ENCODE measurements around the gene CLBA1. TPM values are rescaled to one million over a fixed set of nuclear protein-coding genes. Genes with fewer than 3 reads are reported as not detected.

Gene CLBA1
- total and polyA plus RNA-seq, 2 experiments from 2014 or later: 7.7 to 10.4 TPM

GRCh38 chr14:104984056-104984894, 1.3 kb upstream of the CLBA1 start:
- DNase-seq: no peak
- H3K79me2 ChIP-seq (ENCODE audit: insufficient read depth): no peaks in the 10 kb centered on the region
- WGBS, 2 experiments (ENCODE audit: low coverage in 1 of 2, low lambda C conversion rate in 2 of 2, missing lambda C conversion rate in 2 of 2): 87 to 88% methylated on average over 14 to 15 of the region's 15 CpGs
- H3K4me2 ChIP-seq (ENCODE audit: unreplicated experiment): no peak overlapping the region
- no peaks in the 10 kb centered on the region for H3K9me3 ChIP-seq (ENCODE audit: low read depth)
- no peak for TF ChIP-seq EZH2phosphoT487 (IDR thresholded peaks at IDR 0.05; ENCODE audit: insufficient read depth, low read depth)
- TF ChIP-seq EZH2 (IDR thresholded peaks at IDR 0.05; ENCODE audit: insufficient read depth, poor library complexity, severe bottlenecking): no peak
- no peak overlapping the region for H3K4me3 ChIP-seq
- no peaks in the 10 kb centered on the region for H4K20me1 ChIP-seq (ENCODE audit: insufficient read depth)
- H2AFZ ChIP-seq: no peak overlapping the region
- no peak overlapping the region for H3K27ac ChIP-seq
- peaks cover 5% of the 10 kb centered on the region for H3K4me1 ChIP-seq (ENCODE audit: insufficient read depth)
- no peaks in the 10 kb centered on the region for H3F3A ChIP-seq (ENCODE audit: insufficient read depth)
- in situ Hi-C loops (cut with MboI): no loop called here
- no peaks in the 10 kb centered on the region for H3K36me3 ChIP-seq (ENCODE audit: low read depth)
- H3K9ac ChIP-seq: no peak overlapping the region
- no peaks in the 10 kb centered on the region for H3K27me3 ChIP-seq (replicated peaks; ENCODE audit: insufficient read depth)
- H3K9me2 ChIP-seq (ENCODE audit: insufficient read depth): no peaks in the 10 kb centered on the region

DNA sequence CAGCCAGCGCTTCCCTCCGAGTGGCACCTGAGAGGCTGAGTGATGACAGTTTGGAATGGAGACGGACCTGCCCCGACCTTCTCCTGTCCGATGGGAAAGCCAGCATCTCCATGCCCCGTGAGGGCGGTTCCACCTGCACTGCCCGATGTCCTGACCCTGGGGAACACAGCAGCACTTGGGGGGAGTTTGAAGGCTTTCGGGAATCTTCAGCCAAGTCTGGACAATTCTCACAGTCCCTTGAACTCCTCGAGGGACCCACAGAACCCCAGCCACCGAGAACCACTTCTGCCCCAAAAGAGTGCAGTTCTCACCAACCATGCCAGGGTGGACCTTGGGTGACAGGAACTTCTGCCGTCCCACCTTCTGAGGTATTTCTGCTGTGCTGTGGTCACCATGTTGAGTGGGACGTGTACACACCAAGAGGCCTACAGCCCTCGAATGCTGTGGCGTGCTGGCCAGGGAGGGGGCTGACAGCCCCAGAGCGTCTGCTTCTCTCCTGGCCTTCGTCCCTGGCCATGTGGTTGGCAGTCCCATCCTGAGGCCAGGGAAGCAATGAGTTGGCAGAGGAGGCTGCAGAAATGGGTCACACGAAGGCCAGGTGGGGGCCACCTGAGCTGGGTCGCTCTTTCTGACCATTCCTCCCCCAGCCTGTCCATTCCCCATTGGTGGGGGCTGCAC, 1.0 kb downstream of the CLBA1 start:
- Histone ChIP-seq H3K9me3 (ENCODE audit: low read depth) (no peaks in the 10 kb centered on the region), H3K36me3 (ENCODE audit: low read depth) (no peaks in the 10 kb centered on the region), H3K27ac (peak overlapping the region; percentile 78; the same call in 1 of the 2 replicates), H3K4me2 (ENCODE audit: unreplicated experiment) (peak overlapping the region; percentile 70), H3F3A (ENCODE audit: insufficient read depth) (no peaks in the 10 kb centered on the region), H3K4me1 (ENCODE audit: insufficient read depth) (peaks cover 5% of the 10 kb centered on the region), H3K9ac (peak overlapping the region; percentile 92), H4K20me1 (ENCODE audit: insufficient read depth) (no peaks in the 10 kb centered on the region), H3K9me2 (ENCODE audit: insufficient read depth) (no peaks in the 10 kb centered on the region), H3K4me3 (peak overlapping the region; percentile 81), H3K79me2 (ENCODE audit: insufficient read depth) (no peaks in the 10 kb centered on the region), H3K27me3 (replicated peaks; ENCODE audit: insufficient read depth) (no peaks in the 10 kb centered on the region), H2AFZ (no peak overlapping the region; the same call in 1 of the 2 replicates)
- TF ChIP-seq EZH2 (IDR thresholded peaks at IDR 0.05; ENCODE audit: insufficient read depth, poor library complexity, severe bottlenecking): no peak
- no peak for TF ChIP-seq EZH2phosphoT487 (IDR thresholded peaks at IDR 0.05; ENCODE audit: insufficient read depth, low read depth)
- in situ Hi-C loops (cut with MboI): no loop called here
- no peak for DNase-seq
- WGBS, 2 experiments (ENCODE audit: low coverage in 1 of 2, low lambda C conversion rate in 2 of 2, missing lambda C conversion rate in 2 of 2): 66 to 67% methylated on average over 16 to 18 of the region's 19 CpGs

DNA sequence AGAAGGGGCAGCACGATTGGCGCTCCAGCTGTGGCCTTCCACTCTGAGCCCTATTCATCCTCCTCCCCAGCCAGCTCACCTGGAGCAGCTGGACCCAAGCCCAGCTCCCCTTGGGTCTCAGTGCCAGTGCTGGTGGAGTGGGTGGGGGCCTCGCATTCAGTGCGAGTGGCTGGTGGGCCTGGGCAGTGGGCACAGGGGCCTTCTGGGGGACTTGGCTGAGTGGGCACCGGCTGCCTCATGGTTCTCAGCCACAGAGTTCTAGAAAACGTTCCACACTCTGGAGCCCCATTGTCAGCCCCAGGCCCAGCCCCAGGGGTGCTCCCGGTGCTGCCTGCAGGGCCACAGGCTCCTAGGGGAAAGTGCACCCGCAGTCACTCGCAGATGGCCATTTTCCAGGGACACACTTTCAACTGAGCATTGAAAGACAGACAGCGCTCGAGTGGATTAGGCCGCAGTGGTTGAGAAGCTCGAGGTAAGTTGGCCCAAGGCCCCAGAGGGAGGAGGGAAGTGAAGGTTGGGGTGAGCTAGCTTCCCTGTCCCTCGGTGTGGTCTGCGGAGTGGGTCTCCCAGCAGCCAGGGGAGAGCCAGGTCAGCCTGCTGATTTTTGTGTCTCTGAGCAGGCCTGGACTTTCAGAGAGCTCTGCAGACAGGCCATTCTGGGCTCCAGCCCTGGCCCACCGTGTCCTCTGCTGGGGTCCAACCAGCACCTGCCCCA, 3.8 kb downstream of the CLBA1 start:
- no peaks in the 10 kb centered on the region for H3K27me3 ChIP-seq (replicated peaks; ENCODE audit: insufficient read depth)
- 81 to 84% methylated on average over 13 to 16 of the region's 16 CpGs for WGBS, 2 experiments (ENCODE audit: low coverage in 1 of 2, low lambda C conversion rate in 2 of 2, missing lambda C conversion rate in 2 of 2)
- TF ChIP-seq EZH2 (IDR thresholded peaks at IDR 0.05; ENCODE audit: insufficient read depth, poor library complexity, severe bottlenecking) (no peak), EZH2phosphoT487 (IDR thresholded peaks at IDR 0.05; ENCODE audit: insufficient read depth, low read depth) (no peak)
- H3K4me3 ChIP-seq: no peak overlapping the region
- no peaks in the 10 kb centered on the region for H3K79me2 ChIP-seq (ENCODE audit: insufficient read depth)
- H4K20me1 ChIP-seq (ENCODE audit: insufficient read depth): no peaks in the 10 kb centered on the region
- in situ Hi-C loops (cut with MboI): no loop called here
- H3K9ac ChIP-seq: no peak overlapping the region
- H3K4me2 ChIP-seq (ENCODE audit: unreplicated experiment): no peak overlapping the region
- no peaks in the 10 kb centered on the region for H3K9me2 ChIP-seq (ENCODE audit: insufficient read depth)
- H3K36me3 ChIP-seq (ENCODE audit: low read depth): no peaks in the 10 kb centered on the region
- no peaks in the 10 kb centered on the region for H3F3A ChIP-seq (ENCODE audit: insufficient read depth)
- no peaks in the 10 kb centered on the region for H3K9me3 ChIP-seq (ENCODE audit: low read depth)
- peaks cover 5% of the 10 kb centered on the region for H3K4me1 ChIP-seq (ENCODE audit: insufficient read depth)
- no peak for DNase-seq
- H2AFZ ChIP-seq: no peak overlapping the region
- H3K27ac ChIP-seq: no peak overlapping the region

- Histone ChIP-seq H3K27ac (no peak overlapping the region), H3K4me1 (ENCODE audit: insufficient read depth) (peaks cover 5% of the 10 kb centered on the region), H3K79me2 (ENCODE audit: insufficient read depth) (no peaks in the 10 kb centered on the region), H3K4me3 (no peak overlapping the region), H3F3A (ENCODE audit: insufficient read depth) (no peaks in the 10 kb centered on the region), H2AFZ (no peak overlapping the region), H3K36me3 (ENCODE audit: low read depth) (no peaks in the 10 kb centered on the region), H4K20me1 (ENCODE audit: insufficient read depth) (no peaks in the 10 kb centered on the region), H3K27me3 (replicated peaks; ENCODE audit: insufficient read depth) (no peaks in the 10 kb centered on the region), H3K9ac (no peak overlapping the region), H3K9me2 (ENCODE audit: insufficient read depth) (no peaks in the 10 kb centered on the region), H3K4me2 (ENCODE audit: unreplicated experiment) (no peak overlapping the region), H3K9me3 (ENCODE audit: low read depth) (no peaks in the 10 kb centered on the region)
- TF ChIP-seq EZH2 (IDR thresholded peaks at IDR 0.05; ENCODE audit: insufficient read depth, poor library complexity, severe bottlenecking): no peak
- DNase-seq: no peak
- WGBS, 2 experiments (ENCODE audit: low coverage in 1 of 2, low lambda C conversion rate in 2 of 2, missing lambda C conversion rate in 2 of 2): 83 to 85% methylated on average over 7 of the region's 7 CpGs
- in situ Hi-C loops (cut with MboI): no loop called here
Measured at GRCh38 chr14:104989951-104990303, 4.3 kb downstream of the CLBA1 start.

All from GM23248 (cell line).